RWPE2 (cell line): ENCODE results near the gene PLCB4.
A peak's percentile ranks its signal among the peaks of the same experiment; 100 is the strongest.

ENCODE experiments used
- ATAC-seq: fragments of 200-7000 bp; cut with Tn5 transposase; 3 replicates; pipeline ENCODE4 v1.9.1; 2021; ENCODE audit warnings: low read depth
- DNase-seq: peaks from one replicate; pipeline ENCODE4 v3.0.0-alpha.2; 2020; ENCODE audit warnings: low spot score
- H3K27ac ChIP-seq: fragments of 450-650 bp; 2 replicates; pipeline ENCODE4 v1.5.1; 2017; ENCODE audit warnings: mild to moderate bottlenecking; ENCODE audit not compliant: poor library complexity, severe bottlenecking
- H3K27me3 ChIP-seq: fragments of 250-450 bp; sonication (Bioruptor Pico); 2 replicates; pipeline ENCODE4 v1.5.1; 2021; ENCODE audit warnings: mild to moderate bottlenecking, moderate library complexity; ENCODE audit not compliant: insufficient read depth, poor library complexity, severe bottlenecking
- H3K36me3 ChIP-seq: fragments of 250-450 bp; sonication (Bioruptor Pico); 2 replicates; pipeline ENCODE4 v1.5.1; 2020; ENCODE audit warnings: low read depth, mild to moderate bottlenecking, moderate library complexity
- H3K4me1 ChIP-seq: fragments of 250-450 bp; sonication (Bioruptor Pico); 2 replicates; pipeline ENCODE4 v1.5.1; 2021; ENCODE audit warnings: mild to moderate bottlenecking, moderate library complexity; ENCODE audit not compliant: insufficient read depth, poor library complexity, severe bottlenecking
- H3K4me3 ChIP-seq: fragments of 250-450 bp; sonication (Bioruptor Pico); 2 replicates; pipeline ENCODE4 v1.5.1; 2021; ENCODE audit warnings: mild to moderate bottlenecking, moderate library complexity; ENCODE audit not compliant: severe bottlenecking
- H3K9me3 ChIP-seq: fragments of 250-450 bp; sonication (Bioruptor Pico); 2 replicates; pipeline ENCODE4 v1.5.1; 2021; ENCODE audit warnings: mild to moderate bottlenecking, moderate library complexity; ENCODE audit not compliant: severe bottlenecking
- CTCF ChIP-seq: fragments of 450-650 bp; IDR thresholded peaks from one replicate; pipeline ENCODE4 v1.5.1; 2017; ENCODE audit warnings: mild to moderate bottlenecking, moderate library complexity; ENCODE audit not compliant: poor library complexity, severe bottlenecking

The PLCB4 gene

GRCh38 chr20:9163995-9164394 is 95.1 kb downstream of the PLCB4 start:
- Histone ChIP-seq H3K9me3 (no peaks in the 10 kb centered on the region), H3K4me1 (peaks cover 8% of the 10 kb centered on the region), H3K36me3 (peaks cover 10% of the 10 kb centered on the region), H3K4me3 (no peak overlapping the region), H3K27me3 (no peaks in the 10 kb centered on the region), H3K27ac (no peak overlapping the region)
- ATAC-seq = no peak
- TF ChIP-seq CTCF = no peak
- DNase-seq = no peak

GRCh38 chr20:9165261-9165660 is 96.4 kb downstream of the PLCB4 start:
- ATAC-seq = no peak

GRCh38 chr20:9166153-9166780 is 97.4 kb downstream of the PLCB4 start:
- Histone ChIP-seq H3K4me3 (no peak overlapping the region), H3K27ac (peak overlapping the region; percentile 4), H3K9me3 (no peaks in the 10 kb centered on the region), H3K4me1 (peaks cover 5% of the 10 kb centered on the region), H3K36me3 (peaks cover 7% of the 10 kb centered on the region), H3K27me3 (no peaks in the 10 kb centered on the region)
- ATAC-seq (peak; percentile 45; the same call in 1 of the 3 replicates), DNase-seq (no peak)
- TF ChIP-seq CTCF = no peak

More at GRCh38 chr20:9165261-9165660, 96.4 kb downstream of the PLCB4 start:
- TF ChIP-seq CTCF = no peak
- H3K4me3 ChIP-seq = no peak overlapping the region
- DNase-seq = no peak
- no peaks in the 10 kb centered on the region for H3K27me3 ChIP-seq
- H3K4me1 ChIP-seq = peaks cover 8% of the 10 kb centered on the region
- H3K36me3 ChIP-seq = peaks cover 7% of the 10 kb centered on the region
- H3K27ac ChIP-seq = no peak overlapping the region
- H3K9me3 ChIP-seq = no peaks in the 10 kb centered on the region

- H3K27ac ChIP-seq = no peak overlapping the region
- no peak for DNase-seq
- TF ChIP-seq CTCF = no peak
- ATAC-seq = no peak
- no peaks in the 10 kb centered on the region for H3K9me3 ChIP-seq
- no peaks in the 10 kb centered on the region for H3K27me3 ChIP-seq
- H3K4me3 ChIP-seq = no peak overlapping the region
- peaks cover 7% of the 10 kb centered on the region for H3K36me3 ChIP-seq
- peaks cover 5% of the 10 kb centered on the region for H3K4me1 ChIP-seq
Observed at GRCh38 chr20:9169409-9169808, 100.5 kb downstream of the PLCB4 start.

GRCh38 chr20:9172851-9173250 is 104.0 kb downstream of the PLCB4 start:
- no peak overlapping the region for H3K27ac ChIP-seq
- H3K9me3 ChIP-seq = no peaks in the 10 kb centered on the region
- no peak for TF ChIP-seq CTCF
- H3K36me3 ChIP-seq = no peaks in the 10 kb centered on the region; the same call in 1 of the 2 replicates
- ATAC-seq (no peak), DNase-seq (no peak)
- no peaks in the 10 kb centered on the region for H3K4me1 ChIP-seq
- no peak overlapping the region for H3K4me3 ChIP-seq
- H3K27me3 ChIP-seq = no peaks in the 10 kb centered on the region
